HepG2 (cell line): ENCODE data around the gene TARBP2.

Experiments used
- TCF7 ChIP-seq: sonication (generic); IDR thresholded peaks from 2 replicates; pipeline ENCODE4 v1.6.1; 2016; ENCODE audit warnings: antibody characterized with exemption, low read depth
- ZNF781 ChIP-seq: sonication (generic); formaldehyde crosslinking; IDR thresholded peaks from 2 replicates; pipeline ENCODE4 v1.5.1; 2020; ENCODE audit warnings: borderline replicate concordance, mild to moderate bottlenecking, missing genetic modification reagents; ENCODE audit errors: not compliant biosample characterization
- TF ChIP-seq, protein P1 (sequence below): sonication (generic); formaldehyde crosslinking; IDR thresholded peaks from 2 replicates; pipeline ENCODE4 v1.4.0; 2020; ENCODE audit warnings: missing genetic modification reagents
- TF ChIP-seq, protein P2 (sequence below): sonication (generic); formaldehyde crosslinking; IDR thresholded peaks from 2 replicates; pipeline ENCODE4 v1.5.0; 2020; ENCODE audit warnings: mild to moderate bottlenecking, missing genetic modification reagents, borderline replicate concordance
- TF ChIP-seq, protein P3 (sequence below): sonication (generic); formaldehyde crosslinking; IDR thresholded peaks from 2 replicates; pipeline ENCODE4 v1.9.0; 2021; ENCODE audit warnings: missing genetic modification reagents, mild to moderate bottlenecking, borderline replicate concordance
- TF ChIP-seq, protein P4 (sequence below): sonication (generic); formaldehyde crosslinking; IDR thresholded peaks from 2 replicates; pipeline ENCODE4 v1.5.0; 2020; ENCODE audit warnings: mild to moderate bottlenecking, missing genetic modification reagents, moderate library complexity
- TF ChIP-seq, protein P5 (sequence below): sonication (generic); formaldehyde crosslinking; conservative IDR thresholded peaks from 2 replicates; pipeline ENCODE4 v1.4.0; 2020; ENCODE audit warnings: missing genetic modification reagents

DNA sequence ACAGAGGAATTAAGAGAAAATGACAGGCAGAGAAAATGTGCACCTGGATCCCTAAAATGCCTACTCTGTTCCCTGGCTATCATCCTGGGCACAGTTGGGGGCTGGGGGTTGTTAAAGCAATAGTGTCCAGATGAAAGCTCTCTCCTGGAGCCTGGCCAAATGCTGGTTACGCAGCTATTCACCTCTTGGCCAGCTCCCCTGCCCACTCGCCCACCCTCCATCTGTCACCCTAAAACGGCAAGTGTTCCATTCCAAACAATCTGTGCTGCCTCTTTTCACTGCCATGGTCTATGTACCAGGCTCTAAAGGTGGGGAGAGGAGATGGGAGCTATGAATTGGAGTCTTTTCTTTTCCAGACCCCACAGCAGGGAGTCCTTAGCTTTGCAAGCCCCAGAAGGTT lies 30.9 kb downstream of the TARBP2 start:
- TF ChIP-seq, protein P1, sequence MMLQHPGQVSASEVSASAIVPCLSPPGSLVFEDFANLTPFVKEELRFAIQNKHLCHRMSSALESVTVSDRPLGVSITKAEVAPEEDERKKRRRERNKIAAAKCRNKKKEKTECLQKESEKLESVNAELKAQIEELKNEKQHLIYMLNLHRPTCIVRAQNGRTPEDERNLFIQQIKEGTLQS, result no peak
- TF ChIP-seq, protein P2, sequence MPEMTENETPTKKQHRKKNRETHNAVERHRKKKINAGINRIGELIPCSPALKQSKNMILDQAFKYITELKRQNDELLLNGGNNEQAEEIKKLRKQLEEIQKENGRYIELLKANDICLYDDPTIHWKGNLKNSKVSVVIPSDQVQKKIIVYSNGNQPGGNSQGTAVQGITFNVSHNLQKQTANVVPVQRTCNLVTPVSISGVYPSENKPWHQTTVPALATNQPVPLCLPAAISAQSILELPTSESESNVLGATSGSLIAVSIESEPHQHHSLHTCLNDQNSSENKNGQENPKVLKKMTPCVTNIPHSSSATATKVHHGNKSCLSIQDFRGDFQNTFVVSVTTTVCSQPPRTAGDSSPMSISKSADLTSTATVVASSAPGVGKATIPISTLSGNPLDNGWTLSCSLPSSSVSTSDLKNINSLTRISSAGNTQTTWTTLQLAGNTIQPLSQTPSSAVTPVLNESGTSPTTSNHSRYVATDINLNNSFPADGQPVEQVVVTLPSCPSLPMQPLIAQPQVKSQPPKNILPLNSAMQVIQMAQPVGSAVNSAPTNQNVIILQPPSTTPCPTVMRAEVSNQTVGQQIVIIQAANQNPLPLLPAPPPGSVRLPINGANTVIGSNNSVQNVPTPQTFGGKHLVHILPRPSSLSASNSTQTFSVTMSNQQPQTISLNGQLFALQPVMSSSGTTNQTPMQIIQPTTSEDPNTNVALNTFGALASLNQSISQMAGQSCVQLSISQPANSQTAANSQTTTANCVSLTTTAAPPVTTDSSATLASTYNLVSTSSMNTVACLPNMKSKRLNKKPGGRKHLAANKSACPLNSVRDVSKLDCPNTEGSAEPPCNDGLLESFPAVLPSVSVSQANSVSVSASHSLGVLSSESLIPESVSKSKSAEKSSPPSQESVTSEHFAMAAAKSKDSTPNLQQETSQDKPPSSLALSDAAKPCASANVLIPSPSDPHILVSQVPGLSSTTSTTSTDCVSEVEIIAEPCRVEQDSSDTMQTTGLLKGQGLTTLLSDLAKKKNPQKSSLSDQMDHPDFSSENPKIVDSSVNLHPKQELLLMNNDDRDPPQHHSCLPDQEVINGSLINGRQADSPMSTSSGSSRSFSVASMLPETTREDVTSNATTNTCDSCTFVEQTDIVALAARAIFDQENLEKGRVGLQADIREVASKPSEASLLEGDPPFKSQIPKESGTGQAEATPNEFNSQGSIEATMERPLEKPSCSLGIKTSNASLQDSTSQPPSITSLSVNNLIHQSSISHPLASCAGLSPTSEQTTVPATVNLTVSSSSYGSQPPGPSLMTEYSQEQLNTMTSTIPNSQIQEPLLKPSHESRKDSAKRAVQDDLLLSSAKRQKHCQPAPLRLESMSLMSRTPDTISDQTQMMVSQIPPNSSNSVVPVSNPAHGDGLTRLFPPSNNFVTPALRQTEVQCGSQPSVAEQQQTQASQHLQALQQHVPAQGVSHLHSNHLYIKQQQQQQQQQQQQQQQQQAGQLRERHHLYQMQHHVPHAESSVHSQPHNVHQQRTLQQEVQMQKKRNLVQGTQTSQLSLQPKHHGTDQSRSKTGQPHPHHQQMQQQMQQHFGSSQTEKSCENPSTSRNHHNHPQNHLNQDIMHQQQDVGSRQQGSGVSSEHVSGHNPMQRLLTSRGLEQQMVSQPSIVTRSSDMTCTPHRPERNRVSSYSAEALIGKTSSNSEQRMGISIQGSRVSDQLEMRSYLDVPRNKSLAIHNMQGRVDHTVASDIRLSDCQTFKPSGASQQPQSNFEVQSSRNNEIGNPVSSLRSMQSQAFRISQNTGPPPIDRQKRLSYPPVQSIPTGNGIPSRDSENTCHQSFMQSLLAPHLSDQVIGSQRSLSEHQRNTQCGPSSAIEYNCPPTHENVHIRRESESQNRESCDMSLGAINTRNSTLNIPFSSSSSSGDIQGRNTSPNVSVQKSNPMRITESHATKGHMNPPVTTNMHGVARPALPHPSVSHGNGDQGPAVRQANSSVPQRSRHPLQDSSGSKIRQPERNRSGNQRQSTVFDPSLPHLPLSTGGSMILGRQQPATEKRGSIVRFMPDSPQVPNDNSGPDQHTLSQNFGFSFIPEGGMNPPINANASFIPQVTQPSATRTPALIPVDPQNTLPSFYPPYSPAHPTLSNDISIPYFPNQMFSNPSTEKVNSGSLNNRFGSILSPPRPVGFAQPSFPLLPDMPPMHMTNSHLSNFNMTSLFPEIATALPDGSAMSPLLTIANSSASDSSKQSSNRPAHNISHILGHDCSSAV (CRISPR knock-in tag), result no peak
- TF ChIP-seq, protein P3, sequence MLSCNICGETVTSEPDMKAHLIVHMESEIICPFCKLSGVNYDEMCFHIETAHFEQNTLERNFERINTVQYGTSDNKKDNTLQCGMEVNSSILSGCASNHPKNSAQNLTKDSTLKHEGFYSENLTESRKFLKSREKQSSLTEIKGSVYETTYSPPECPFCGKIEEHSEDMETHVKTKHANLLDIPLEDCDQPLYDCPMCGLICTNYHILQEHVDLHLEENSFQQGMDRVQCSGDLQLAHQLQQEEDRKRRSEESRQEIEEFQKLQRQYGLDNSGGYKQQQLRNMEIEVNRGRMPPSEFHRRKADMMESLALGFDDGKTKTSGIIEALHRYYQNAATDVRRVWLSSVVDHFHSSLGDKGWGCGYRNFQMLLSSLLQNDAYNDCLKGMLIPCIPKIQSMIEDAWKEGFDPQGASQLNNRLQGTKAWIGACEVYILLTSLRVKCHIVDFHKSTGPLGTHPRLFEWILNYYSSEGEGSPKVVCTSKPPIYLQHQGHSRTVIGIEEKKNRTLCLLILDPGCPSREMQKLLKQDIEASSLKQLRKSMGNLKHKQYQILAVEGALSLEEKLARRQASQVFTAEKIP, result no peak
- TF ChIP-seq TCF7, result no peak
- TF ChIP-seq, protein P4, sequence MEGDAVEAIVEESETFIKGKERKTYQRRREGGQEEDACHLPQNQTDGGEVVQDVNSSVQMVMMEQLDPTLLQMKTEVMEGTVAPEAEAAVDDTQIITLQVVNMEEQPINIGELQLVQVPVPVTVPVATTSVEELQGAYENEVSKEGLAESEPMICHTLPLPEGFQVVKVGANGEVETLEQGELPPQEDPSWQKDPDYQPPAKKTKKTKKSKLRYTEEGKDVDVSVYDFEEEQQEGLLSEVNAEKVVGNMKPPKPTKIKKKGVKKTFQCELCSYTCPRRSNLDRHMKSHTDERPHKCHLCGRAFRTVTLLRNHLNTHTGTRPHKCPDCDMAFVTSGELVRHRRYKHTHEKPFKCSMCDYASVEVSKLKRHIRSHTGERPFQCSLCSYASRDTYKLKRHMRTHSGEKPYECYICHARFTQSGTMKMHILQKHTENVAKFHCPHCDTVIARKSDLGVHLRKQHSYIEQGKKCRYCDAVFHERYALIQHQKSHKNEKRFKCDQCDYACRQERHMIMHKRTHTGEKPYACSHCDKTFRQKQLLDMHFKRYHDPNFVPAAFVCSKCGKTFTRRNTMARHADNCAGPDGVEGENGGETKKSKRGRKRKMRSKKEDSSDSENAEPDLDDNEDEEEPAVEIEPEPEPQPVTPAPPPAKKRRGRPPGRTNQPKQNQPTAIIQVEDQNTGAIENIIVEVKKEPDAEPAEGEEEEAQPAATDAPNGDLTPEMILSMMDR, result no peak
- TF ChIP-seq, protein P5, sequence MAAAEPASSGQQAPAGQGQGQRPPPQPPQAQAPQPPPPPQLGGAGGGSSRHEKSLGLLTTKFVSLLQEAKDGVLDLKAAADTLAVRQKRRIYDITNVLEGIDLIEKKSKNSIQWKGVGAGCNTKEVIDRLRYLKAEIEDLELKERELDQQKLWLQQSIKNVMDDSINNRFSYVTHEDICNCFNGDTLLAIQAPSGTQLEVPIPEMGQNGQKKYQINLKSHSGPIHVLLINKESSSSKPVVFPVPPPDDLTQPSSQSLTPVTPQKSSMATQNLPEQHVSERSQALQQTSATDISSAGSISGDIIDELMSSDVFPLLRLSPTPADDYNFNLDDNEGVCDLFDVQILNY (CRISPR knock-in tag), result no peak
- TF ChIP-seq ZNF781 (CRISPR knock-in tag), result no peak
